Endothelial cell of umbilical vein (primary cell): ENCODE data around the gene SH3RF3. TPM values are rescaled to one million over a fixed set of nuclear protein-coding genes. Genes with fewer than 3 reads are reported as not detected.

Experiments
- BruUV-seq: library from RNA; stranded (reverse); fragments of 400-500 nt; replicated peaks from 2 replicates; lab custom pipeline; 2021; lab: Mats Ljungman, UMichigan
- CTCF ChIA-PET: fragments of 300-600, 350-600 bp; sonication (Branson Sonifier 250); formaldehyde crosslinking; loops from one replicate; lab custom pipeline; 2021; ENCODE audit warnings: antibody characterized with exemption, inconsistent platforms; lab: Charles Lee
- POLR2A ChIA-PET: fragments of 300-600, 350-600 bp; sonication (Branson Sonifier 250); formaldehyde crosslinking; loops from one replicate; lab custom pipeline; 2021; ENCODE audit warnings: antibody characterized with exemption, inconsistent platforms; lab: Charles Lee
- DNase-seq: peaks from one replicate; pipeline ENCODE4 v3.0.0-alpha.2; 2011; ENCODE audit warnings: low read depth, low spot score
- FAIRE-seq: peaks from 2 replicates; lab custom pipeline; 2011; peaks lifted over from hg19 to GRCh38; lab: Jason Lieb, UNC
- H2AFZ ChIP-seq: 2 replicates; pipeline ENCODE4 v1.6.0; 2012; ENCODE audit warnings: low read depth, low read length, control low read depth, inconsistent platforms
- H3K27ac ChIP-seq: 2 replicates; pipeline ENCODE4 v1.5.1; 2011; ENCODE audit warnings: low read depth, mild to moderate bottlenecking, control low read depth, low read length, moderate library complexity; ENCODE audit not compliant: insufficient read depth
- H3K27me3 ChIP-seq, 2 experiments: 2 replicates each; pipeline versions ENCODE4 v1.6.0 to v1.6.1; 2011; ENCODE audit warnings: low read length in 2 of 2, mixed read lengths in 1 of 2; ENCODE audit not compliant: control insufficient read depth in 2 of 2, insufficient read depth in 2 of 2
- H3K36me3 ChIP-seq, 2 experiments: 2 replicates in 1 of 2; 3 replicates in 1 of 2; pipeline ENCODE4 v1.5.1; 2011; ENCODE audit warnings: low read length in 2 of 2, mild to moderate bottlenecking in 1 of 2, moderate library complexity in 1 of 2; ENCODE audit not compliant: control insufficient read depth in 2 of 2, insufficient read depth in 2 of 2; ENCODE audit errors: extremely low read depth in 1 of 2
- H3K4me1 ChIP-seq: 3 replicates; pipeline ENCODE4 v1.5.1; 2011; ENCODE audit warnings: mild to moderate bottlenecking, low read length; ENCODE audit not compliant: control insufficient read depth, insufficient read depth; ENCODE audit errors: extremely low read depth
- H3K4me2 ChIP-seq: 2 replicates; pipeline ENCODE4 v1.6.1; 2011; ENCODE audit warnings: low read length, control low read depth, mixed read lengths; ENCODE audit not compliant: insufficient read depth
- H3K4me3 ChIP-seq, 3 experiments: fragments of 200-600 bp in 1 of 3; sonication (generic), shearing (Covaris generic) in 1 of 3; replicated peaks in 1 of 3; 2 replicates each; pipeline ENCODE4 v1.5.1; 2011 to 2016; ENCODE audit warnings: control low read depth in 3 of 3, low read length in 3 of 3, mild to moderate bottlenecking in 2 of 3, inconsistent platforms in 1 of 3, low read depth in 1 of 3, moderate library complexity in 1 of 3; ENCODE audit not compliant: insufficient read depth in 1 of 3
- H3K79me2 ChIP-seq: 2 replicates; pipeline ENCODE4 v1.6.0; 2012; ENCODE audit warnings: low read length, inconsistent platforms; ENCODE audit not compliant: control insufficient read depth, insufficient read depth
- H3K9ac ChIP-seq: replicated peaks from 2 replicates; pipeline ENCODE3; 2011; ENCODE audit warnings: low read length, control low read depth; ENCODE audit not compliant: insufficient read depth; ENCODE audit errors: extremely low read depth
- H3K9me1 ChIP-seq: replicated peaks from 3 replicates; pipeline ENCODE4 v1.6.0; 2011; ENCODE audit warnings: mild to moderate bottlenecking, low read length; ENCODE audit not compliant: control insufficient read depth, insufficient read depth; ENCODE audit errors: extremely low read depth
- H3K9me3 ChIP-seq: replicated peaks from 2 replicates; pipeline ENCODE4 v1.5.1; 2012; ENCODE audit warnings: low read length, inconsistent platforms; ENCODE audit not compliant: control insufficient read depth, insufficient read depth
- H4K20me1 ChIP-seq: replicated peaks from 2 replicates; pipeline ENCODE3; 2011; ENCODE audit warnings: mild to moderate bottlenecking, low read length; ENCODE audit not compliant: control insufficient read depth, insufficient read depth; ENCODE audit errors: extremely low read depth
- CTCF ChIP-seq, 2 donors: IDR thresholded peaks; 1 replicate in 1 of 2; 2 replicates in 1 of 2; pipeline ENCODE4 v1.5.1; 2011; ENCODE audit warnings: low read length in 2 of 2, mild to moderate bottlenecking in 2 of 2, moderate library complexity in 2 of 2, control low read depth in 1 of 2, inconsistent platforms in 1 of 2, low read depth in 1 of 2; ENCODE audit not compliant: insufficient read depth in 1 of 2; ENCODE audit errors: extremely low read depth in 1 of 2
- EZH2 ChIP-seq: IDR thresholded peaks from 2 replicates; pipeline ENCODE4 v1.6.1; 2012; ENCODE audit warnings: borderline replicate concordance, low read depth, mild to moderate bottlenecking, moderate library complexity, low read length, inconsistent platforms; ENCODE audit not compliant: severe bottlenecking
- FOS ChIP-seq: IDR thresholded peaks from 2 replicates; pipeline ENCODE4 v1.6.1; 2011; ENCODE audit warnings: mild to moderate bottlenecking, low read length, moderate library complexity, borderline replicate concordance; ENCODE audit not compliant: insufficient read depth
- GATA2 ChIP-seq: IDR thresholded peaks from 2 replicates; pipeline ENCODE4 v1.7.0; 2011; ENCODE audit warnings: low read depth, mild to moderate bottlenecking, moderate library complexity, mixed read lengths, low read length; ENCODE audit not compliant: insufficient read length, insufficient read depth
- JUN ChIP-seq: IDR thresholded peaks from 2 replicates; pipeline ENCODE4 v1.6.1; 2011; ENCODE audit warnings: borderline replicate concordance, low read depth; ENCODE audit not compliant: insufficient read length, insufficient read depth
- MYC ChIP-seq: IDR thresholded peaks from one replicate; pipeline ENCODE4 v1.6.1; 2011; ENCODE audit warnings: mild to moderate bottlenecking, low read depth, low read length
- POLR2A ChIP-seq: IDR thresholded peaks from 2 replicates; pipeline ENCODE4 v1.6.1; 2012; ENCODE audit warnings: low read depth, mild to moderate bottlenecking, control low read depth, low read length
- POLR2AphosphoS5 ChIP-seq: IDR thresholded peaks from 2 replicates; pipeline ENCODE4 v1.6.1; 2012; ENCODE audit warnings: low read depth, mild to moderate bottlenecking, control low read depth, low read length, moderate library complexity; ENCODE audit not compliant: insufficient read depth
- dilution Hi-C: fragments of 300-500 bp; cut with MboI; formaldehyde crosslinking; loops from one replicate; pipeline ENCODE4 v1.15.0; 2019; ENCODE audit warnings: low sequenced_read_pairs; ENCODE audit not compliant: extremely low pct_ligation_motif_present
- intact Hi-C: fragments of 100-400 bp; cut with micrococcal nuclease; formaldehyde crosslinking; loops from one replicate; pipeline ENCODE4 v1.10.0; 2022
- polyA plus RNA-seq, 4 experiments: library from polyadenylated mRNA; depleted of rRNA in 3 of 4; stranded (reverse) in 3 of 4; unstranded in 1 of 4; fragments of >200 nt; gene quantifications; 2 replicates each; pipeline versions ENCODE4 v1.2.1 to v1.2.3, GENCODE V29; 2011 to 2012; ENCODE audit warnings: missing spikeins in 1 of 4
- total RNA-seq: library from RNA; stranded (reverse); gene quantifications from 2 replicates; pipeline ENCODE4 v1.2.3, GENCODE V29; 2021
- TF ChIP-seq, protein P1 (sequence below): IDR thresholded peaks from 2 replicates; pipeline ENCODE4 v1.6.1; 2011; ENCODE audit not compliant: insufficient read depth, insufficient read length

SH3RF3 gene
- total and polyA plus RNA-seq, 2 donors (not counting 3 experiments of a cell fraction or from before 2014, with no cell fraction given): 3.8 to 14.7 TPM

GRCh38 chr2:109511168-109511567, 382.2 kb downstream of the SH3RF3 start:
- Histone ChIP-seq H3K9me1 (no peaks in the 10 kb centered on the region), H3K27ac (no peak overlapping the region), H3K27me3 (no peaks in the 10 kb centered on the region), H3K4me1 (no peaks in the 10 kb centered on the region), H3K9me3 (no peaks in the 10 kb centered on the region), H3K9ac (no peak overlapping the region), H3K4me3 (no peak overlapping the region), H3K36me3 (no peaks in the 10 kb centered on the region), H4K20me1 (no peaks in the 10 kb centered on the region), H3K4me2 (no peak overlapping the region), H2AFZ (no peak overlapping the region), H3K79me2 (no peaks in the 10 kb centered on the region)
- no TSS peak for BruUV-seq
- intact Hi-C loops: loop anchor here (2.0 to 5.0 kb wide), 2 partner anchors 89 to 582 kb away; no protein-coding TSS in a partner anchor
- POLR2A ChIA-PET: no interaction called here
- dilution Hi-C loops: no loop called here
- CTCF ChIA-PET: interaction anchor here (1.0 to 7.7 kb wide), 20 partner anchors 9 to 655 kb away, joined by 3 to 163 read pairs (median 6); partner anchors contain the start of gene SH3RF3
- TF ChIP-seq CTCF (IDR thresholded peaks at IDR 0.05; ENCODE audit: extremely low read depth in 1 of 2, insufficient read depth in 1 of 2, low read depth in 1 of 2, low read length in 2 of 2): no peak
- no peak for TF ChIP-seq POLR2A
- no peak for TF ChIP-seq MYC
- TF ChIP-seq FOS: no peak
- no peak for TF ChIP-seq EZH2
- no peak for DNase-seq
- no peak for FAIRE-seq

DNA sequence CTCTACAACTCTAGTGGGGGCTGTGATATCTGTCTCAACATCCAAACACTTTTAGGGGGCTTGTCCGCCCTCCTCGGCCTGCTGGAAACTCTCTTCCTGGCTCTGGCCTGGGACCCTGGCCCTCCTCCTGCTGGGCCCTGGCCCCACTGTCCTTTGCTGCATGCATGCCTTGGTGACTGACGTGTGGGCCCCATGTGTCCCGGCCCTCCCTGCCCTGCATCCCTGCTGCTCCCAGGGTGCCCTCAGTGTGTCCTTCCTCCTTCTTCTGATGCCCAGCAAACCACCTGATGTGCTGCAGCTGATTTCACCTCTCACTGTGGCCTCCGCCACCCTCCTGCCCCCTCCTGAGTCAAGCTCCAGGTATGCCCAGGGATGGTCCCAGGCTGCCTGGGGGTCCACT, 383.1 kb downstream of the SH3RF3 start:
- Histone ChIP-seq H3K4me2 (no peak overlapping the region), H3K9me1 (no peaks in the 10 kb centered on the region), H3K9me3 (no peaks in the 10 kb centered on the region), H2AFZ (no peak overlapping the region), H4K20me1 (no peaks in the 10 kb centered on the region), H3K4me1 (no peaks in the 10 kb centered on the region), H3K36me3 (no peaks in the 10 kb centered on the region), H3K27ac (no peak overlapping the region), H3K79me2 (no peaks in the 10 kb centered on the region), H3K4me3 (no peak overlapping the region), H3K9ac (no peak overlapping the region), H3K27me3 (no peaks in the 10 kb centered on the region)
- no peak for FAIRE-seq
- intact Hi-C loops: loop anchor here (5.0 kb wide), 1 partner anchor 90 kb away; no protein-coding TSS in a partner anchor
- POLR2A ChIA-PET: no interaction called here
- CTCF ChIA-PET: interaction anchor here (7.7 kb wide), 1 partner anchor 383 kb away, joined by 163 read pairs; the partner anchor contains the start of gene SH3RF3
- no peak for DNase-seq
- dilution Hi-C loops: no loop called here
- TF ChIP-seq POLR2A (no peak), FOS (no peak), MYC (no peak), EZH2 (no peak), GATA2 (no peak), JUN (no peak), CTCF (IDR thresholded peaks at IDR 0.05; ENCODE audit: extremely low read depth in 1 of 2, insufficient read depth in 1 of 2, low read depth in 1 of 2, low read length in 2 of 2) (no peak), POLR2AphosphoS5 (no peak)
- TF ChIP-seq, protein P1, sequence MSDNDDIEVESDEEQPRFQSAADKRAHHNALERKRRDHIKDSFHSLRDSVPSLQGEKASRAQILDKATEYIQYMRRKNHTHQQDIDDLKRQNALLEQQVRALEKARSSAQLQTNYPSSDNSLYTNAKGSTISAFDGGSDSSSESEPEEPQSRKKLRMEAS: no peak
- BruUV-seq: no TSS peak
